Natural killer cell (primary cell): ENCODE results near the gene PCCA. TPM values are rescaled to one million over a fixed set of nuclear protein-coding genes. Genes with fewer than 3 reads are reported as not detected.
A peak's percentile ranks its signal among the peaks of the same experiment; 100 is the strongest.

Experiments
- ATAC-seq, 3 donors: fragments of 150-1000 bp in 2 of 3; fragments of 200-7000 bp in 1 of 3; cut with Tn5 transposase; 1 replicate in 1 of 3; 2 replicates in 2 of 3; pipeline ENCODE4 v1.10.0; 2021; ENCODE audit warnings: mild to moderate bottlenecking in 2 of 3, moderate library complexity in 2 of 3
- DNase-seq, 2 donors: peaks; one replicate each; pipeline versions ENCODE4 v3.0.0 to v3.0.0-alpha.2; 2013 to 2021; ENCODE audit warnings: mixed read lengths in 1 of 2
- H3K27ac ChIP-seq: one replicate; pipeline ENCODE4 v1.5.1; 2013; ENCODE audit warnings: mild to moderate bottlenecking, low read length
- H3K27me3 ChIP-seq: one replicate; pipeline ENCODE4 v1.6.1; 2013; ENCODE audit warnings: low read length; ENCODE audit not compliant: control insufficient read depth, insufficient read depth
- H3K36me3 ChIP-seq: one replicate; pipeline ENCODE4 v1.6.1; 2013; ENCODE audit warnings: low read length; ENCODE audit not compliant: control insufficient read depth, insufficient read depth
- H3K4me1 ChIP-seq: one replicate; pipeline ENCODE4 v1.6.1; 2013; ENCODE audit warnings: low read length; ENCODE audit not compliant: control insufficient read depth, insufficient read depth
- H3K4me3 ChIP-seq: one replicate; pipeline ENCODE4 v1.5.1; 2013; ENCODE audit warnings: low read length
- H3K9me3 ChIP-seq: one replicate; pipeline ENCODE4 v1.6.1; 2013; ENCODE audit warnings: low read length; ENCODE audit not compliant: control insufficient read depth, insufficient read depth
- H3K27ac Mint-ChIP-seq, 2 donors: one replicate each; pipeline ENCODE4 v1.8.0; 2022; ENCODE audit warnings: mild to moderate bottlenecking in 2 of 2, mixed read lengths in 2 of 2, moderate library complexity in 1 of 2
- H3K27me3 Mint-ChIP-seq, 2 donors: one replicate each; pipeline ENCODE4 v1.8.0; 2022; ENCODE audit warnings: low read depth in 2 of 2, mixed read lengths in 2 of 2
- H3K36me3 Mint-ChIP-seq: one replicate; pipeline ENCODE4 v1.8.0; 2022; ENCODE audit warnings: mixed read lengths
- H3K4me1 Mint-ChIP-seq, 2 donors: one replicate each; pipeline ENCODE4 v1.8.0; 2022; ENCODE audit warnings: mixed read lengths in 2 of 2
- H3K4me3 Mint-ChIP-seq: one replicate; pipeline ENCODE4 v1.8.0; 2022; ENCODE audit warnings: mild to moderate bottlenecking, moderate library complexity, mixed read lengths
- H3K9me3 Mint-ChIP-seq, 2 donors: one replicate each; pipeline ENCODE4 v1.8.0; 2022; ENCODE audit warnings: mixed read lengths in 2 of 2
- CTCF ChIP-seq: fragments of 200-600 bp; IDR thresholded peaks from one replicate; pipeline ENCODE4 v1.8.0; 2022; ENCODE audit warnings: antibody characterized with exemption
- WGBS: methylation state at CpG from one replicate; pipeline ENCODE4 v1.1.7; 2013; ENCODE audit warnings: missing lambda C conversion rate; ENCODE audit not compliant: insufficient coverage; 5-methylcytosine and 5-hydroxymethylcytosine counted together
- intact Hi-C: fragments of 100-400 bp; cut with micrococcal nuclease; formaldehyde crosslinking; loops from one replicate; pipeline ENCODE4 v1.14.2; 2022
- total RNA-seq, 4 donors: library from RNA; stranded (reverse); fragments of 120-200 nt in 1 of 4; gene quantifications; one replicate each; pipeline versions ENCODE4 v1.2.3 to v1.2.4, GENCODE V29; 2013 to 2022

The PCCA gene
- total RNA-seq, 3 donors from 2014 or later (not counting 1 experiment from before 2014, with no cell fraction given), result 25.5 to 28.5 (median 28.2) TPM

- Mint-ChIP-seq H3K27me3 (no peaks in the 10 kb centered on the region), H3K4me3 (no peak overlapping the region), H3K4me1 (peaks cover 11 to 18% of the 10 kb centered on the region in 2 donors), H3K9me3 (peaks cover 0 to 3% of the 10 kb centered on the region in 2 donors), H3K27ac (no peak overlapping the region), H3K36me3 (no peaks in the 10 kb centered on the region)
- no peaks in the 10 kb centered on the region for H3K27me3 ChIP-seq
- no peaks in the 10 kb centered on the region for H3K9me3 ChIP-seq
- H3K27ac ChIP-seq, result no peak overlapping the region
- 99% methylated on average over 4 of the region's 5 CpGs for WGBS
- intact Hi-C loops, result no loop called here
- DNase-seq, result no peak
- H3K4me1 ChIP-seq, result no peaks in the 10 kb centered on the region
- no peaks in the 10 kb centered on the region for H3K36me3 ChIP-seq
- ATAC-seq, result no peak
- no peak overlapping the region for H3K4me3 ChIP-seq
- TF ChIP-seq CTCF, result no peak
Measured at GRCh38 chr13:100447831-100448230, 358.9 kb downstream of the PCCA start.

GRCh38 chr13:100451923-100452322 is 363.0 kb downstream of the PCCA start:
- no peak overlapping the region for H3K4me3 Mint-ChIP-seq
- H3K9me3 Mint-ChIP-seq, result peaks cover 0 to 3% of the 10 kb centered on the region in 2 donors
- ATAC-seq (no peak), DNase-seq (no peak)
- no peaks in the 10 kb centered on the region for H3K36me3 Mint-ChIP-seq
- H3K27ac Mint-ChIP-seq, result peak overlapping the region; percentile 65 to 88
- peaks cover 17 to 21% of the 10 kb centered on the region in 2 donors for H3K4me1 Mint-ChIP-seq
- Histone ChIP-seq H3K36me3 (no peaks in the 10 kb centered on the region), H3K4me1 (no peaks in the 10 kb centered on the region), H3K9me3 (no peaks in the 10 kb centered on the region), H3K27me3 (no peaks in the 10 kb centered on the region), H3K27ac (no peak overlapping the region), H3K4me3 (no peak overlapping the region)
- intact Hi-C loops, result no loop called here
- no peak for TF ChIP-seq CTCF
- WGBS, result 82% methylated on average over 2 of the region's 2 CpGs
- H3K27me3 Mint-ChIP-seq, result no peaks in the 10 kb centered on the region

DNA sequence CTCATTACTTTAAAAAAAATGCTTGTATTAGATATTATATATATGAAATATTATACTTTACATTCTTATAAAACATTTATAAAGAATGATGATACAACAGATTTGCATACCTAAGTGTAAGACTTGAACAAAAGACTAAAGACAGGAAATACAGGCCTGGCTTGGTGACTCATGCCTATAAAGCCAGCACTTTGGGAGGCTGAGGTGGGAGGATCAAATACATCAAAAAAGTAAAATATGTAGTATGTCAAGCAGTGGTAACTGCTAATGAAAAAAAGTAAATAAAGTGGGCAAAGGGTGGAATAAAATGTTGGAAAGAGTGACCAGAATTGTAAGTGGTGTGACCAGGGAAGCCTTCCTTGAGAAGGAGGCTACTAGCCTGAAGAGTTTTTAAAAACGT is 366.0 kb downstream of the PCCA start:
- peaks cover 21% of the 10 kb centered on the region in 2 donors for H3K4me1 Mint-ChIP-seq
- Histone ChIP-seq H3K27me3 (no peaks in the 10 kb centered on the region), H3K4me1 (no peaks in the 10 kb centered on the region), H3K4me3 (no peak overlapping the region), H3K36me3 (no peaks in the 10 kb centered on the region), H3K9me3 (peaks cover 4% of the 10 kb centered on the region), H3K27ac (no peak overlapping the region)
- 100% methylated on average over 1 of the region's 1 CpG for WGBS
- H3K27ac Mint-ChIP-seq, result no peak overlapping the region
- no peak for TF ChIP-seq CTCF
- intact Hi-C loops, result no loop called here
- no peaks in the 10 kb centered on the region for H3K36me3 Mint-ChIP-seq
- DNase-seq (no peak), ATAC-seq (no peak)
- H3K4me3 Mint-ChIP-seq, result no peak overlapping the region
- peaks cover 0 to 3% of the 10 kb centered on the region in 2 donors for H3K9me3 Mint-ChIP-seq
- H3K27me3 Mint-ChIP-seq, result no peaks in the 10 kb centered on the region

DNA sequence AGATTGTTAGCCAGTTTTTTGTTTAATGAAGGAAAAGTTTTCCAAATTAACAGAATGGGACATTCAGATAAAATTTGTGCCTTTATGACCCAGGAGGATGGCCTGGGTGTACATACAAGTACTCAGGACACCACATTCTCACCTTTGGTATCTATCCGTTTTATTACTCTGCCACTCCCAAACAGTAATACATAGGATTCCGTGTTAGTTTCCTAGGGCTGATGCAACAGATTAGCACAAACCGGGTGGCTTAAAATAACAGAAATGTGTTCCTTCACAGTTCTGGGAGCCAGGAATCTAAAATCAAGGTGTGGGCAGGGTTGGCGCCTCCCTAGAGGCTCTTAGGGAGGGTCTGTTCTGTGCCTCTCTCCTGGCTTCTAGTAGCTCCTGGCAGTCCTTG is 369.8 kb downstream of the PCCA start:
- no peaks in the 10 kb centered on the region for H3K36me3 Mint-ChIP-seq
- H3K36me3 ChIP-seq, result no peaks in the 10 kb centered on the region
- H3K4me1 ChIP-seq, result no peaks in the 10 kb centered on the region
- no peak for ATAC-seq
- no peak for DNase-seq
- no peaks in the 10 kb centered on the region for H3K27me3 ChIP-seq
- peaks cover 24 to 26% of the 10 kb centered on the region in 2 donors for H3K4me1 Mint-ChIP-seq
- peaks cover 6% of the 10 kb centered on the region for H3K9me3 ChIP-seq
- TF ChIP-seq CTCF, result no peak
- no peak overlapping the region for H3K4me3 ChIP-seq
- intact Hi-C loops, result no loop called here
- H3K27me3 Mint-ChIP-seq, result no peaks in the 10 kb centered on the region
- H3K9me3 Mint-ChIP-seq, result no peaks in the 10 kb centered on the region
- no peak overlapping the region for H3K27ac Mint-ChIP-seq
- 98% methylated on average over 4 of the region's 4 CpGs for WGBS
- no peak overlapping the region for H3K27ac ChIP-seq
- no peak overlapping the region for H3K4me3 Mint-ChIP-seq
